HEK293 (cell line): ENCODE results near the gene COA1.

Source experiments
- CTCF ChIA-PET: fragments of 350-600 bp; formaldehyde crosslinking; extraction: SDS; loops from one replicate; lab custom pipeline; 2021; ENCODE audit warnings: antibody characterized with exemption; lab: Yijun Ruan, JAX
- POLR2A ChIA-PET: fragments of 300-600 bp; formaldehyde crosslinking; extraction: SDS; loops from one replicate; lab custom pipeline; 2020; ENCODE audit warnings: antibody characterized with exemption, inconsistent platforms; lab: Yijun Ruan, JAX
- H3K27ac ChIP-seq: fragments of 200-500 bp; sonication (Bioruptor generic); 2 replicates; pipeline ENCODE4 v1.5.1; 2014; ENCODE audit warnings: low read depth, low read length, control low read depth, inconsistent platforms; ENCODE audit errors: extremely low read depth
- H3K36me3 ChIP-seq, 2 experiments: fragments of 200-500 bp in 1 of 2; sonication (Bioruptor generic) in 1 of 2; 1 replicate in 1 of 2; 2 replicates in 1 of 2; pipeline ENCODE4 v1.5.1; 2014 to 2017; ENCODE audit warnings: inconsistent platforms in 2 of 2, low read length in 2 of 2; ENCODE audit not compliant: control insufficient read depth in 2 of 2, insufficient read depth in 1 of 2
- H3K4me1 ChIP-seq: fragments of 200-500 bp; sonication (Bioruptor generic); 2 replicates; pipeline ENCODE4 v1.5.1; 2014; ENCODE audit warnings: mild to moderate bottlenecking, low read length, inconsistent platforms; ENCODE audit not compliant: control insufficient read depth, insufficient read depth
- H3K4me3 ChIP-seq: 2 replicates; pipeline ENCODE4 v1.5.1; 2011; ENCODE audit warnings: low read depth, mild to moderate bottlenecking, control low read depth, low read length, moderate library complexity
- H3K9me3 ChIP-seq: fragments of 200-500 bp; sonication (Bioruptor generic); 2 replicates; pipeline ENCODE4 v1.5.1; 2014; ENCODE audit warnings: low read depth, low read length, inconsistent platforms; ENCODE audit not compliant: control insufficient read depth, insufficient read depth
- BCL11B ChIP-seq: fragments of 450-650 bp; formaldehyde crosslinking; IDR thresholded peaks from 2 replicates; pipeline ENCODE4 v1.5.1; 2016; ENCODE audit warnings: low read depth, missing biosample characterization, missing genetic modification characterization
- OSR2 ChIP-seq: fragments of 450-650 bp; formaldehyde crosslinking; IDR thresholded peaks from 2 replicates; pipeline ENCODE4 v1.5.1; 2016; ENCODE audit warnings: missing biosample characterization, missing genetic modification characterization
- PRDM6 ChIP-seq: fragments of 450-650 bp; formaldehyde crosslinking; IDR thresholded peaks from 2 replicates; pipeline ENCODE4 v1.5.1; 2017; ENCODE audit warnings: missing biosample characterization, missing genetic modification characterization
- REST ChIP-seq: fragments of 450-650 bp; formaldehyde crosslinking; IDR thresholded peaks from 2 replicates; pipeline ENCODE4 v1.5.1; 2016; ENCODE audit warnings: missing biosample characterization, missing genetic modification characterization
- SETDB1 ChIP-seq: IDR thresholded peaks from one replicate; pipeline ENCODE4 v1.6.1; 2017; ENCODE audit warnings: mild to moderate bottlenecking, low read length, moderate library complexity, mixed read lengths; ENCODE audit not compliant: insufficient read length
- ZBTB26 ChIP-seq: fragments of 450-650 bp; formaldehyde crosslinking; optimal IDR thresholded peaks from 2 replicates; pipeline ENCODE3; 2016; ENCODE audit warnings: missing biosample characterization, mild to moderate bottlenecking, missing genetic modification characterization
- ZEB2 ChIP-seq: fragments of 450-650 bp; formaldehyde crosslinking; IDR thresholded peaks from 2 replicates; pipeline ENCODE4 v1.5.1; 2016; ENCODE audit warnings: missing biosample characterization, missing genetic modification characterization
- ZFP69B ChIP-seq: fragments of 450-650 bp; formaldehyde crosslinking; IDR thresholded peaks from 2 replicates; pipeline ENCODE4 v1.5.1; 2016; ENCODE audit warnings: missing biosample characterization, missing genetic modification characterization
- ZNF140 ChIP-seq: fragments of 450-650 bp; formaldehyde crosslinking; IDR thresholded peaks from 2 replicates; pipeline ENCODE4 v1.5.1; 2016; ENCODE audit warnings: missing biosample characterization, missing genetic modification characterization
- ZNF530 ChIP-seq: fragments of 450-650 bp; formaldehyde crosslinking; IDR thresholded peaks from 2 replicates; pipeline ENCODE4 v1.5.1; 2016; ENCODE audit warnings: low read depth, missing biosample characterization, missing genetic modification characterization
- ZNF571 ChIP-seq: fragments of 450-650 bp; formaldehyde crosslinking; IDR thresholded peaks from 2 replicates; pipeline ENCODE4 v1.5.0; 2017; ENCODE audit warnings: missing biosample characterization, missing genetic modification characterization
- ZNF621 ChIP-seq: fragments of 450-650 bp; formaldehyde crosslinking; IDR thresholded peaks from 2 replicates; pipeline ENCODE4 v1.5.1; 2017; ENCODE audit warnings: missing biosample characterization, missing genetic modification characterization
- ZNF629 ChIP-seq: fragments of 450-650 bp; formaldehyde crosslinking; IDR thresholded peaks from 2 replicates; pipeline ENCODE4 v1.5.1; 2017; ENCODE audit warnings: missing biosample characterization, missing genetic modification characterization
- ZNF747 ChIP-seq: fragments of 450-650 bp; formaldehyde crosslinking; IDR thresholded peaks from 2 replicates; pipeline ENCODE4 v1.5.1; 2016; ENCODE audit warnings: missing biosample characterization, missing genetic modification characterization
- TF ChIP-seq, protein P1 (sequence below): fragments of 450-650 bp; formaldehyde crosslinking; IDR thresholded peaks from 2 replicates; pipeline ENCODE4 v1.5.1; 2016; ENCODE audit warnings: missing biosample characterization, missing genetic modification characterization

Gene COA1

GRCh38 chr7:43752411-43752810, 23.1 kb upstream of the COA1 start:
- no peaks in the 10 kb centered on the region for H3K36me3 ChIP-seq
- POLR2A ChIA-PET, result no interaction called here
- CTCF ChIA-PET, result no interaction called here
- TF ChIP-seq REST (no peak), PRDM6 (no peak), BCL11B (tag by site-specific recombination) (no peak)
- TF ChIP-seq, all 188 proteins: peak for 0
- Histone ChIP-seq H3K4me3 (no peak overlapping the region), H3K27ac (no peak overlapping the region), H3K9me3 (no peaks in the 10 kb centered on the region), H3K4me1 (peaks cover 4% of the 10 kb centered on the region; the same call in 1 of the 2 replicates)

DNA sequence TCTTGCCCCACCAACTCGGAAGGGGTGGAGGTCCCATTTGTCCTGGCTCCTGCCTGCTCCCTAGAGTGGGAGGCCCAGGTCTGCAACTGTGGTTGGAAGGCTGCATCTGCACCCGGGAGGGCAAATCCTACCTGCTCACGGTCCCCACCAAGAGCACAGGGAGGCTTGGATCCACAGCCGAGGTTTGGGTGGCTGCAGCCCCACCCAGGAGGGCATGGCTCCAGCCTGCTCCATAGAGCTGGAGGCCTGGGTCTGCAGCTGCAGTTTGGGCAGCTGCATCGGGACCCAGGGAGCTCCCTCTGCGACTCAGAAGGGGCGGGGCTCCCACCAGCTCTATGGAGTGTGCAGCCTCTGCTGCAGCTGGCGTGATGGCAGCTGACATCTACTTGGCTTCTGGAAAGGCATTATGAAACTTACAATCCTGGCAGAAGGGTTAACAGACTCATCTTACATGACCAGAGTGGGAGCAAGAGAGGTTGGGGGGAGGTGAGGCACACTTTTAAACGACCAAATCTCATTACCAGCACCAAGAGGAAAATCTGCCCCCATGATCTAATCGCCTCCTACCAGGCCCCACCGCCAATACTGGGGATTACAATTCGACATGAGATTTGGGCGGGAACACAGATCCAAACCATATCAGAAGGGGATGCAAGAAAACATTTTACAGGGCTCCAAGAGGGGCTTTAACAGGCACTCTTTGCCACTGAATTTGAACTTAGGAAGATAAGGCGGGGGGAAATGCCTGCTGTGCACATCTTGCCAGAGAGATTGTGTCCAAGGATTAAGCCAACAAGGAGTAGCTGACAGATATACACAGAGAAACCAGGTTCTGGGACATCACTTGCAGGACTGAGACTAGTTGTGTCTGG, 20.9 kb upstream of the COA1 start:
- Histone ChIP-seq H3K36me3 (no peaks in the 10 kb centered on the region), H3K4me3 (no peak overlapping the region), H3K4me1 (no peaks in the 10 kb centered on the region), H3K9me3 (no peaks in the 10 kb centered on the region), H3K27ac (no peak overlapping the region)
- POLR2A ChIA-PET, result no interaction called here
- TF ChIP-seq ZNF621 (tag by site-specific recombination) (no peak), ZNF530 (tag by site-specific recombination) (no peak), ZNF629 (tag by site-specific recombination) (no peak), OSR2 (tag by site-specific recombination) (no peak), ZNF571 (tag by site-specific recombination) (no peak), ZNF140 (tag by site-specific recombination) (no peak), ZEB2 (tag by site-specific recombination) (no peak), ZFP69B (tag by site-specific recombination) (no peak), ZBTB26 (tag by site-specific recombination) (no peak), SETDB1 (no peak), ZNF747 (tag by site-specific recombination) (no peak)
- TF ChIP-seq, protein P1, sequence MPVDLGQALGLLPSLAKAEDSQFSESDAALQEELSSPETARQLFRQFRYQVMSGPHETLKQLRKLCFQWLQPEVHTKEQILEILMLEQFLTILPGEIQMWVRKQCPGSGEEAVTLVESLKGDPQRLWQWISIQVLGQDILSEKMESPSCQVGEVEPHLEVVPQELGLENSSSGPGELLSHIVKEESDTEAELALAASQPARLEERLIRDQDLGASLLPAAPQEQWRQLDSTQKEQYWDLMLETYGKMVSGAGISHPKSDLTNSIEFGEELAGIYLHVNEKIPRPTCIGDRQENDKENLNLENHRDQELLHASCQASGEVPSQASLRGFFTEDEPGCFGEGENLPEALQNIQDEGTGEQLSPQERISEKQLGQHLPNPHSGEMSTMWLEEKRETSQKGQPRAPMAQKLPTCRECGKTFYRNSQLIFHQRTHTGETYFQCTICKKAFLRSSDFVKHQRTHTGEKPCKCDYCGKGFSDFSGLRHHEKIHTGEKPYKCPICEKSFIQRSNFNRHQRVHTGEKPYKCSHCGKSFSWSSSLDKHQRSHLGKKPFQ (tag by site-specific recombination), result no peak
- CTCF ChIA-PET, result interaction anchor here (1.1 kb wide), 1 partner anchor 89 kb away, joined by 4 read pairs; no protein-coding TSS in a partner anchor
